OCI-LY7 (cell line): ENCODE results near the gene NUP210. TPM values are rescaled to one million over a fixed set of nuclear protein-coding genes. Genes with fewer than 3 reads are reported as not detected.

Source experiments
- BruUV-seq: library from RNA; stranded (reverse); fragments of 400-500 nt; replicated peaks from 2 replicates; lab custom pipeline; 2021; lab: Mats Ljungman, UMichigan
- CTCF ChIA-PET: fragments of 300-600 bp; sonication (Branson Sonifier 250); formaldehyde crosslinking; loops from one replicate; lab custom pipeline; 2022; ENCODE audit warnings: antibody characterized with exemption; ENCODE audit not compliant: unreplicated experiment; lab: Charles Lee
- POLR2A ChIA-PET: fragments of 300-600 bp; sonication (Branson Sonifier 250); formaldehyde crosslinking; loops from one replicate; lab custom pipeline; 2022; ENCODE audit warnings: antibody characterized with exemption; lab: Charles Lee
- DNase-seq: peaks from one replicate; pipeline ENCODE4 v3.0.0-alpha.2; 2015; ENCODE audit warnings: low spot score
- H2AFZ ChIP-seq: fragments of 200-600 bp; sonication (generic), shearing (Covaris generic); 2 replicates; pipeline ENCODE4 v1.6.1; 2014; ENCODE audit warnings: mild to moderate bottlenecking, antibody characterized with exemption, low read length, moderate library complexity
- H3K27ac ChIP-seq: fragments of 200-600 bp; sonication (generic); 2 replicates; pipeline ENCODE4 v1.5.1; 2014; ENCODE audit warnings: mixed run types, low read depth, mild to moderate bottlenecking, moderate library complexity, low read length, inconsistent platforms; ENCODE audit not compliant: poor library complexity, severe bottlenecking
- H3K36me3 ChIP-seq: fragments of 200-600 bp; sonication (generic); 2 replicates; pipeline ENCODE4 v1.6.1; 2014; ENCODE audit warnings: mild to moderate bottlenecking, antibody characterized with exemption, low read length, moderate library complexity, mixed read lengths; ENCODE audit not compliant: insufficient read depth
- H3K4me1 ChIP-seq: fragments of 200-600 bp; sonication (generic); 2 replicates; pipeline ENCODE4 v1.5.1; 2014; ENCODE audit warnings: mild to moderate bottlenecking, low read length; ENCODE audit not compliant: insufficient read depth, poor library complexity, severe bottlenecking
- H3K4me2 ChIP-seq: fragments of 200-600 bp; sonication (generic); 2 replicates; pipeline ENCODE4 v1.6.1; 2014; ENCODE audit warnings: mild to moderate bottlenecking, low read length
- H3K4me3 ChIP-seq: fragments of 200-600 bp; sonication (generic); 2 replicates; pipeline ENCODE4 v1.5.1; 2014; ENCODE audit warnings: mild to moderate bottlenecking, low read depth, low read length; ENCODE audit not compliant: poor library complexity, severe bottlenecking
- H3K79me2 ChIP-seq: fragments of 200-600 bp; sonication (generic); 2 replicates; pipeline ENCODE4 v1.6.1; 2016; ENCODE audit warnings: low read depth, mild to moderate bottlenecking, low read length, moderate library complexity, mixed read lengths; ENCODE audit not compliant: insufficient read depth
- H3K9me2 ChIP-seq: fragments of 200-600 bp; sonication (generic); 2 replicates; pipeline ENCODE4 v1.6.1; 2016; ENCODE audit warnings: mild to moderate bottlenecking, low read length, mixed read lengths; ENCODE audit not compliant: insufficient read depth
- H3K9me3 ChIP-seq: fragments of 200-600 bp; sonication (generic); 2 replicates; pipeline ENCODE4 v1.6.1; 2014; ENCODE audit warnings: mild to moderate bottlenecking, mixed run types, low read length, mixed read lengths
- H4K20me1 ChIP-seq: fragments of 200-600 bp; sonication (generic); 2 replicates; pipeline ENCODE4 v1.6.1; 2014; ENCODE audit warnings: mild to moderate bottlenecking, antibody characterized with exemption, low read length, moderate library complexity, mixed read lengths; ENCODE audit not compliant: insufficient read depth
- CTCF ChIP-seq: fragments of 200-600 bp; sonication (generic); conservative IDR thresholded peaks from 2 replicates; pipeline ENCODE4 v1.5.1; 2014; ENCODE audit warnings: mild to moderate bottlenecking, antibody characterized with exemption, low read length, moderate library complexity, mixed read lengths
- EZH2phosphoT487 ChIP-seq: fragments of 200-600 bp; sonication (generic); IDR thresholded peaks from 2 replicates; pipeline ENCODE4 v1.6.1; 2018; ENCODE audit warnings: low read depth, borderline replicate concordance, mild to moderate bottlenecking, mixed run types, antibody characterized with exemption, low read length, moderate library complexity, mixed read lengths
- intact Hi-C: fragments of 100-400 bp; cut with micrococcal nuclease; formaldehyde crosslinking; loops from one replicate; pipeline ENCODE4 v1.10.0; 2022; ENCODE audit not compliant: unreplicated experiment
- total RNA-seq, 2 experiments: library from RNA; depleted of rRNA in 1 of 2; stranded (reverse); fragments of >200 nt in 1 of 2; shearing (Covaris generic) in 1 of 2; gene quantifications; 2 replicates each; pipeline ENCODE4 v1.2.3, GENCODE V29; 2014 to 2022

Gene NUP210
- total RNA-seq, 2 experiments from 2014 or later, result 195 to 232 TPM

DNA sequence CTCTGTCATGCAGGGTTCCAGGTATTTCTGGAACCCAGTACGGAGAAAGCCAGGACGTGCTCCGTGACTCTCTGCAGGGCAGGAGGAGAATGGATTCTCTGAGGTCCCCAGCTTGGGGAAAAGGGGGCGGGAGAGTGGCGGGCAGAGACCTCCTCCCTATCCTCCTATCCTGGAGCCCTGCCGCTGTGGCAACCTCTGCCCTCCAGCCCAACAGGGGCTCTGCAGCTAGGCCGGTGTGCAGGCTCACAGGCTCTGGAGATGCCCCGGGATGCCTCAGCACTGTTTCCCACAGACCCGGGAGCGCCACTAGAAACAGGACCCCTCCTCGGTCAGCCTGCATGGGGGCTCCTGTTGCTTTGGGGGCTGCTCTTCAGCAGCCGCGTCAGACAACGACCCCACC, 43.1 kb downstream of the NUP210 start:
- no peaks in the 10 kb centered on the region for H3K9me2 ChIP-seq
- H3K4me1 ChIP-seq, result no peaks in the 10 kb centered on the region
- no peak overlapping the region for H3K27ac ChIP-seq
- BruUV-seq, result no TSS peak
- H3K4me2 ChIP-seq, result no peak overlapping the region
- TF ChIP-seq EZH2phosphoT487 (no peak), CTCF (no peak)
- CTCF ChIA-PET, result no interaction called here
- POLR2A ChIA-PET, result no interaction called here
- H3K9me3 ChIP-seq, result no peaks in the 10 kb centered on the region
- intact Hi-C loops, result no loop called here
- no peaks in the 10 kb centered on the region for H3K79me2 ChIP-seq
- no peak for DNase-seq
- H3K36me3 ChIP-seq, result peaks cover 98% of the 10 kb centered on the region
- no peak overlapping the region for H3K4me3 ChIP-seq
- H2AFZ ChIP-seq, result no peak overlapping the region
- 0 out of 2 replicates have a peak, but pooled peaks cover under 1% of the 10 kb centered on the region for H4K20me1 ChIP-seq

- Histone ChIP-seq H3K79me2 (no peaks in the 10 kb centered on the region), H3K4me2 (no peak overlapping the region), H4K20me1 (no peaks in the 10 kb centered on the region), H3K9me3 (no peaks in the 10 kb centered on the region), H3K9me2 (no peaks in the 10 kb centered on the region), H3K4me1 (no peaks in the 10 kb centered on the region), H2AFZ (no peak overlapping the region), H3K27ac (no peak overlapping the region), H3K4me3 (no peak overlapping the region), H3K36me3 (peaks cover 98% of the 10 kb centered on the region)
- intact Hi-C loops, result no loop called here
- CTCF ChIA-PET, result no interaction called here
- TF ChIP-seq EZH2phosphoT487, result no peak
- TF ChIP-seq CTCF, result no peak
- no peak for DNase-seq
- POLR2A ChIA-PET, result no interaction called here
- BruUV-seq, result no TSS peak
Measured at GRCh38 chr3:13376091-13376490, 44.0 kb downstream of the NUP210 start.

- no peaks in the 10 kb centered on the region for H4K20me1 ChIP-seq
- no peaks in the 10 kb centered on the region for H3K79me2 ChIP-seq
- POLR2A ChIA-PET, result no interaction called here
- DNase-seq, result no peak
- H3K9me2 ChIP-seq, result no peaks in the 10 kb centered on the region
- peaks cover 98% of the 10 kb centered on the region for H3K36me3 ChIP-seq
- intact Hi-C loops, result no loop called here
- BruUV-seq, result no TSS peak
- no peak overlapping the region for H3K27ac ChIP-seq
- TF ChIP-seq EZH2phosphoT487 (no peak), CTCF (no peak)
- H3K4me1 ChIP-seq, result no peaks in the 10 kb centered on the region
- no peak overlapping the region for H3K4me3 ChIP-seq
- H2AFZ ChIP-seq, result no peak overlapping the region
- CTCF ChIA-PET, result no interaction called here
- H3K9me3 ChIP-seq, result no peaks in the 10 kb centered on the region
- no peak overlapping the region for H3K4me2 ChIP-seq
Measured at GRCh38 chr3:13375464-13375863, 44.7 kb downstream of the NUP210 start.
